HG03439 (cell line): ENCODE measurements around the gene NRDC.
A peak's percentile ranks its signal among the peaks of the same experiment; 100 is the strongest.

ENCODE experiments used
- ATAC-seq: cut with Tn5 transposase; IDR thresholded peaks from one replicate; pipeline ENCODE4 v1.9.1; 2021; ENCODE audit warnings: mild to moderate bottlenecking, moderate library complexity; ENCODE audit not compliant: unreplicated experiment

The NRDC gene, protein sequence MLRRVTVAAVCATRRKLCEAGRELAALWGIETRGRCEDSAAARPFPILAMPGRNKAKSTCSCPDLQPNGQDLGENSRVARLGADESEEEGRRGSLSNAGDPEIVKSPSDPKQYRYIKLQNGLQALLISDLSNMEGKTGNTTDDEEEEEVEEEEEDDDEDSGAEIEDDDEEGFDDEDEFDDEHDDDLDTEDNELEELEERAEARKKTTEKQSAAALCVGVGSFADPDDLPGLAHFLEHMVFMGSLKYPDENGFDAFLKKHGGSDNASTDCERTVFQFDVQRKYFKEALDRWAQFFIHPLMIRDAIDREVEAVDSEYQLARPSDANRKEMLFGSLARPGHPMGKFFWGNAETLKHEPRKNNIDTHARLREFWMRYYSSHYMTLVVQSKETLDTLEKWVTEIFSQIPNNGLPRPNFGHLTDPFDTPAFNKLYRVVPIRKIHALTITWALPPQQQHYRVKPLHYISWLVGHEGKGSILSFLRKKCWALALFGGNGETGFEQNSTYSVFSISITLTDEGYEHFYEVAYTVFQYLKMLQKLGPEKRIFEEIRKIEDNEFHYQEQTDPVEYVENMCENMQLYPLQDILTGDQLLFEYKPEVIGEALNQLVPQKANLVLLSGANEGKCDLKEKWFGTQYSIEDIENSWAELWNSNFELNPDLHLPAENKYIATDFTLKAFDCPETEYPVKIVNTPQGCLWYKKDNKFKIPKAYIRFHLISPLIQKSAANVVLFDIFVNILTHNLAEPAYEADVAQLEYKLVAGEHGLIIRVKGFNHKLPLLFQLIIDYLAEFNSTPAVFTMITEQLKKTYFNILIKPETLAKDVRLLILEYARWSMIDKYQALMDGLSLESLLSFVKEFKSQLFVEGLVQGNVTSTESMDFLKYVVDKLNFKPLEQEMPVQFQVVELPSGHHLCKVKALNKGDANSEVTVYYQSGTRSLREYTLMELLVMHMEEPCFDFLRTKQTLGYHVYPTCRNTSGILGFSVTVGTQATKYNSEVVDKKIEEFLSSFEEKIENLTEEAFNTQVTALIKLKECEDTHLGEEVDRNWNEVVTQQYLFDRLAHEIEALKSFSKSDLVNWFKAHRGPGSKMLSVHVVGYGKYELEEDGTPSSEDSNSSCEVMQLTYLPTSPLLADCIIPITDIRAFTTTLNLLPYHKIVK

DNA sequence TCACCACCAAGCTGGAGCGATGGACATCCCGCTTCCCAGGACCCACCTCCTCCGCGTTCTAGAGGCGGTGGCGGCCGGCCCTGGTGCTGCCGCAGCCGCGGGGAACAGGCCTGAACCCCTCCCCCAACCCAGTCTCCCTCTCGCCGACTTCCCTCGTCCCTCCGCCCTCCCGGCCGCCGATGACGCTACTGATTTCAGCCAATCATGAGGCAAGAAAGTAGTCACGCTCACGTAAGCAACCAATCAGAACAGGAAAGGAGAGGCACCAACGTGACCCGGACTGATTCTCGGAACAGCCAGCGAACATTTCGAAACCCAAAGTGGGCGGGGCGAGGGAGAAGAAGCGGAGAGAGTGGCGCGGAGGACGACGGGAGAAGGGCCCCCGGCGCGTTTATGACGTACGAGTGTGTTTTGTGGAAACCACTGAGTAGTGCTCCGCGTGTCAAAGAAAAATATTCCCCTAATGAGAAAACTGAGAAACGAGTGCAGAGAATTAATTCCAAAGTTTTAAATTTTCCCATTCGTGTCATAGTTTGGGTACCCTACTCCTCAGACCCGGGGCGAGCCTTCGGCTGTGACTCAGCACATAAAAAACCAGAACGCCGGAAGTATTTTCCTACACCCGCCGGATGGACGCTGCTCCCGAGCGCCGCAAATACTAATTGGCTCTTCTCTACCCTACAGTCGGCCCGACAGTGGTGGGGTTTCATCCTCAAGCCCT, at the start of gene NRDC:
Gene NRDC, minus strand, starts transcription at position 112 of the 721 bp plus-strand sequence. CDS start 112 bp downstream, outside the sequence.
- ATAC-seq, result peak; percentile 92

DNA sequence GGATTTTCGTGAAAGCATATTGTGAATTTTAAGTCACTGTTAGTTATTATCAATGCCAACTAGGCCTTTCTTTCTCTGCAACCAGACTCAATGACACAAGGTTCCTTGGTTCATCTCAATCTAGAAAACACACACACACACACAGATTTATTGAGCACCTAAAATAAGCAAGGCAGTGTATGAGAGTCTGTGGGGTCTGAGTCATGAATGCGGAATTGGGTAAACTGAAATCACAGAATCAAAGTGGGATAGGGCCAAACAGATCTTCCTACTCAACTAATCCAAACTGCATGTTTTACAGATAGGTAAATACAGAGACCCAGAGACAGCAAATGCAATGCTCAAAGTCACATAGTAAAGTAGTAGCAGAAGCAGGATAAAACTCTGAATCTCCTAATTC, 48.5 kb upstream of the NRDC start:
- no peak for ATAC-seq

DNA sequence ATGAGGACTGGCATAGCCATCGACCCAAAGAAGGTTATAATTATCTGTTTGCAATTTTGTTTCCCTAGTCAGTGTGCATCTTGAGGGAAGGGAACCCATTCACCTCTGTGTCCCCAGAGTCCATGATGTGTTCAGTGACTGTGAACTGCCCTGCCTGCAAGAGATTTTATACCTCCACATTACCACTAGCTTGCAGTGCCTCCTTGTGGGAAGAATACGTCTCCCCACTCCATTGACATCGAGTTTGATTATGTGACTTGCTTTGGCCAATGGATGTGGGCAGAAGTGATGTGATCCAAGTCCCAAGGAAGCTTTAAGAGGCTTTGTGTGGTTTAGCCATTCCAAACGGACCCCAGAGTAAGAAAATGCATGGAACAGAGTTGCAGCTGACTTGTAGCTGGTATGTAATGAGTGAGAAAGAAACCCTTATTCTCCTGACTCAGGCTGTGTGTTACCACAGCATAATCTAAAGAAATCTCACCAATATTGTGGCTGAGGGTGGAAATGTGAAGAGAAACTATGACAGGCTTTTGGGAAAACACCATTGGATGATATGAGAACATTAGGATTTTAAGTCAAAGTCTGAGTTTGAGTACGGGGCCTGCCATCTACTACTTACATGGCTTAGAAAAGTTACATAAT, 47.8 kb upstream of the NRDC start:
- no peak for ATAC-seq

DNA sequence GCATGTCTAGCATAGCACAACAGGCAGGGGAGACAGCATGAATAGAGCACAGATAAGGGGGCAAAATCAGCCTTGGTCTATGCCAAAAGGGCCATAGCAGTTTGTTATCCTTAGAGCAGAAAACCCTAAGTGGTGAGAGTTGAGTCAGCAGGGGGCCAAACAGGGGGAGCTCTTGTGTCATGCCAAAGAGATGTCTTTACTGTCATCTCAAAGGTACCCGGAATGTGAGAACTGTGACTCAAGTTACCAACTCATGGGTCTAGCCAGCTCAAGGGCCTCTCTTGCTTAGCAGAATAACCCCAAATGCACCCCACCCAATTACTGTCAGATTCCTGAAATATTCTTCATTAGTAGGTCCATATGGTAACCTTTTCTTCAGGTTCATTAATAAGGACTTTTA, 45.9 kb upstream of the NRDC start:
- no peak for ATAC-seq

DNA sequence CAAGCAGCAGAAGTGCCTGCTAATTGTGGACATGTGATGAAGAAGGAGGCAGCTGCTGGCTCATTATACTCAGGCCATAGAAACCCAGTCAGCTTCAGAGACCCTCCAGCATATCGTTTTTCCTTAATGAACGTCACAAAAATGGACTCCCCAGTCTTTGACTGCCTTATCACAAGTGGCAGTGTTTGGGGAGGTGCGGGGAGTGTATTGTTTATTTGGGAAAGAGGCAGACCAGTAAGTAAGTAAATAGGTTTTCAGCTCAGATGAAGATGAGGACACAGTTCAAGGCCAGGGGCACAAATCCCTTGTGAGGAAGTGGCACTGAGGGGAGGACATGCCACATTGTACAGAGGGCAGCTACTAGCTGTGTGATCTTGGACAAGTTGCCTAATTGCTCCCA, 43.5 kb upstream of the NRDC start:
- no peak for ATAC-seq

DNA sequence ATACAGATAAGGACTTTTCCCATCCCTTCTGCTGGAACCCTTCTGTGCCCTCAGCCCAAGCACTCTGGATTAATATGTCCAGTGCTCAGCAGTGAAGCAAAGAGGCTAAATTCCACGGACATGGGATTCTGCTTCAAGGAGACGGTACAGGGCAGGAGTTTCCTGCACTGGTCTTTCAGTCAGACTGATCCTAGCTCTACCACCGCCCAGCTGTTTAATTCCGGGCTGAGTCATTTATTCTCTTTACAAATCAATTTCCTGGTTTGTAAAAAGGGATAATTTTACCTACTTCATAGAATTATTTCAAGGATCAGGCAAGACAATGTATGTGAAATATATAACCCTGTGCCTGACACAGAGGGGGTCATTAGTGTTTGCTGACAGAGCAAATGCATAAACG, 41.6 kb upstream of the NRDC start:
- ATAC-seq, result no peak

DNA sequence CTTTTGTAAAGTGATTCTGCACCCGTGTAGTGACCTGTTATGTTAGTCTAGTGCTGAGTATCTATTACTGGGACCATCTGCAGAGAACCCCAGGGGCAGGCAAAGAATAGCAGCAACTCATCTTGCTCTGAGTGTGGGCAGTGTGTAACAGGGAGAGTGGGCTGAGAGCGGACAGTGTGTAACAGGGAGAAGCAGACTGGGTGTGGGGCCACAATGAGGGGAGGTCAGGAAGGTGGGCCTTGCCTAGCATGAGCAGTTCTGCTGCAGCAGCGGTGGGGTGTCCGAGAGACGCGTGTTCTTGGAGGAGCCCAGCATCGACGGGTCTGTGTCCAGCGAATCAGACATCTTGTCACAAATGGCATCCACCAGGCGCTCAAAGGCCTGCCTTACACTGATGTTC, 41.2 kb upstream of the NRDC start:
- no peak for ATAC-seq

DNA sequence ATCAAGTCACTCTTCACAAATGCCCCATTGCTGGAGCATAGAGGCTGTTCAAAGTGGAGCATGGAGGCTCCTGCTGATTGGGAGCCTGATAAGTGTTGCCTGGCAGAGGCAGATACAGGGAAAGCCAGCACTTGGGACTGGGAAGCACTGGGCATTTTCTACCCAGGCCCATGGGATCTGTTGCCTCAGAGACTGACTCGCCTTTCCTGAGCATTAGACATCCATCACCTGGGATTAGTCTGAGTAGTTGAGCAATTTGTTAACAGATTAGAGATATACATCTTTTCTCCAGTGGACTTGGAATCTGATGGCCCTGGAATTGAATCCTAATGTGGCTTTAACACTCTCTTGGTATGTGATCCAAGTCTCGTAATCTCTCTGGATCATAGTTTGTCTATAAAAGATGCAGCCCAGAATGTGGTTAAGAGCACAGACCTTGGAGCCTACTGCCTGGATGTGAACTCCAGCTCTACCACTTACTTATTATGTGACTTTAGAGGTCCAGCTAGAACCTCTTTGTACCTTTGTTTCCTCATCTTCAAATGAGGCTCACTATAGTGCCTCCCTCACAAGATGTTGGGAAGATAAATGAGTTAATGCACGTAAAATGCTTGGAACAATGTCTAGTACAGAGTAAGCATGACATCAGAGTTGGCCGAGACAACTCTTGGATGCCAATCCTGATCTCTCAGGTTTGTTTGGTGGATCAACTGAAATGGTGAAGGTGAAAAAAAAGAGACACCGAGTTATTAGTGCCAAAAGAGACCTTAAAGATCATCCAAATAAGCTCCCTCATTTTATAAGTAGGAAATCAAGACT, 38.3 kb upstream of the NRDC start:
- ATAC-seq, result no peak

DNA sequence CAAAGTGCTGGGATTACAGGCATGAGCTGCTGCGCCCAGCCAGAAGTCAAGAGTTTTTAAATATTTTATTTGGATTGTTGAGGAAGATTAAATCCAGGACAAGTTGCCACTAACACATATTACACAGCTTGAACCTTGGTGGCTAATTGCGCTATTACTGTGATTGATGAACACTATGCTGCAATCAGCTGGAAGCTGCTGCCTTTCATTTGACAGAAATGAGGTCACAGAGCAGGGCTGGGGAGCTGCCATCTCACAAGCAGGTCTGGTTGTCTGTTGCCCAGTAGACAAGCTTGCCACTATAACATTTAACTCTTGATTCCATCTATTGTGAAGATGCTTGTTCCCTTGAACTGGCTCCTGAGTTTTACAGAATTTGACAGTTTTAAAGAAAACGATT, 37.4 kb upstream of the NRDC start:
- ATAC-seq, result no peak

DNA sequence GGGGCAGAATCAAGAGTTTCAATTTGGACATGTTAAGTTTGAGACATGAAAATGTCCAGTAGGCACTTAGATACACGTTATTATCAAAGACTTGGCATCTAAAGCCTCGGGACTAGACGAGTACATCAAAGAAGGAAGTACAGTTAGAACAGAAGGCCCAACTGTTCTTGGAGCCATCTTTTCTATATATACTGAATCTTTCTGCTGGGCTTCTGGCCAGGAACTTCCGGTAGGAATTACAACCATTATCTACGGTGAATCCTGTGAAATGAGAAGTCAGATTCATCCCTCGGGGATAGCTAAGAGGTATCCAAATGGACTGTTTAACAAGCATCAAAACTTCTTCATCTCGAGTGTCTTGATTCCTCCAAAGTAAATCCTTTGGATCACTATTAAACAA, 34.4 kb upstream of the NRDC start:
- no peak for ATAC-seq

DNA sequence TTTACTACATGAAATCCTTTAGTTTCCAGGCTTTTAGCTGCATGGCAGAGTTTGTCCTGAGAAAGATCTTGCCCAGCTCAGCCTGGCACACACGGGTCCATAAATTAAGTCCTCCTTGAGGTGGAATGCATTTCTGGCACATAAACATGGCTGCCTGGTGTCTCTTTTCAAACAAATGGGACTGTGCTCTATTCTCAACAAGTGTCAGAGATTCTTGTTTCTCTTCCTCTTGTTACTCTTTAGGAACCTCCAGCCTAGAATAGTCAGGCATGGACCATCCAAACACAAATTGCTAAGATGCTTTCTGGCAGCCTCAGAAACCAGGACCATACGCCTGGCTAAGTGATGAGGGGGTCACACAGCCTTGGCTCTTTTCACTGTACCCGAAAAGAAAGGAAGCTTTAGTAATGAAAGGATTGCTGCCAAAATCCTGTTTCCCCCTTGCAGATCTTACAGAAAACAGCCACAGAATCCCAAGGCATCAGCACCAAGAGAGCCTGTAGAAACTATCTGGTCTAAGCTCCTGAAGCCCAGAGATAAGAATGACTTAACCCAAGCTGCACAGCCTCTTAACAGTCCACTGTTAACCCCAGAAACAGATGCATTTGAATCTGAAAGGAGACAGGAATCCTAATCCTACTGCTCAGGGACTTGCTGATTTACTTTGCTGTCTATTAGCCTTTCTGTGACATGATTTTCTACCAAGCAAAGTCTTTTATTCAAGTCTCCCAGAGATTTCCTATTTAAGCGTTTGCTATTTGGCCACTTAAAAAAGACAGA, 31.9 kb upstream of the NRDC start:
- no peak for ATAC-seq

DNA sequence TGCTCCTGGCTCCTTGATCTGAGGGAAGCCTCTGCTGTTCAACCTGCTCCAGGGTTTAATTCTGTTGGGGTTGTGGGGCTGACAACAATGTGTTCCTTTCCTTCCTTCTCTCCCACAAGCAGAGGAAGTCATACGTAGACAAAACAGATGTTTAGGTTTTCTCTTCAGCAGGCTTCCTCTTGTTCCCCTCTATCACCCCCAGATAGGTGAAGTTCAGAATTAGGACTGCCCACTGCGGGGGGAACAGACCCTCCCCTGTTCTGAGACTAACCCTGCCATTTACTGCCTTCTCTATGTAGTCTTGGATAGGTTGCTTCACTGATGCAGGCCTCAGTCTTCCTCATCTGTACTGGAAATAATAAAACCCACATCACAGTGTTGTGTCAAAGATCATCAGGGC, 30.0 kb upstream of the NRDC start:
- ATAC-seq, result no peak

DNA sequence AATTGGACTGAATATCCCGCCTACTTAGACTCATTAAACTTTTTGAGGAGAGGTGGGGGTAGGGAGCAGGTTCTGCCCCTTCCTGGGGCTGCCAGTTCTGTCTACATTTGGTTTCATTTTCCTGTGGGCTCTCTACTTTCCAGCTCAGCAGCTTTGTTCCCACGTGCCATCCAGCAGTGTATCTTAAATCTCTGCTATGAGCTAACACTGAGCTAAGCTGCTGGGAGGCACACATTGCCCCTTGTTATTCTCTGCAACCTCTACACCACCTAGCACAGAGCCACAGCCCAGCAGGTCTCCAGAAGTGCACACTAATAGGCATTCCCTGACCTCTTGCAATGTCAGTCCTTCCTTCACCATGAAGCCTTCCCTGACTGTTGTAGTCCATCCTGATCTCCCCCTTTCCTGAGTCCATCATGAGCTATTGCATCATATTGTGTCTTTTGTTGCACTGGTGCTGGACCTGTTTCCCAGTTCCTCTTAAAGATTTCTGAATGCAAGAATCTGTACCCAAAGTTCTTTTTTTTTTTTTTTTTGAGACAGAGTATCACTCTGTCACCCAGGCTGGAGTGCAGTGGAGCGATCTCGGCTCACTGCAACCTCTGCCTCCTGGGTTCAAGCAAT, 28.7 kb upstream of the NRDC start:
- no peak for ATAC-seq

DNA sequence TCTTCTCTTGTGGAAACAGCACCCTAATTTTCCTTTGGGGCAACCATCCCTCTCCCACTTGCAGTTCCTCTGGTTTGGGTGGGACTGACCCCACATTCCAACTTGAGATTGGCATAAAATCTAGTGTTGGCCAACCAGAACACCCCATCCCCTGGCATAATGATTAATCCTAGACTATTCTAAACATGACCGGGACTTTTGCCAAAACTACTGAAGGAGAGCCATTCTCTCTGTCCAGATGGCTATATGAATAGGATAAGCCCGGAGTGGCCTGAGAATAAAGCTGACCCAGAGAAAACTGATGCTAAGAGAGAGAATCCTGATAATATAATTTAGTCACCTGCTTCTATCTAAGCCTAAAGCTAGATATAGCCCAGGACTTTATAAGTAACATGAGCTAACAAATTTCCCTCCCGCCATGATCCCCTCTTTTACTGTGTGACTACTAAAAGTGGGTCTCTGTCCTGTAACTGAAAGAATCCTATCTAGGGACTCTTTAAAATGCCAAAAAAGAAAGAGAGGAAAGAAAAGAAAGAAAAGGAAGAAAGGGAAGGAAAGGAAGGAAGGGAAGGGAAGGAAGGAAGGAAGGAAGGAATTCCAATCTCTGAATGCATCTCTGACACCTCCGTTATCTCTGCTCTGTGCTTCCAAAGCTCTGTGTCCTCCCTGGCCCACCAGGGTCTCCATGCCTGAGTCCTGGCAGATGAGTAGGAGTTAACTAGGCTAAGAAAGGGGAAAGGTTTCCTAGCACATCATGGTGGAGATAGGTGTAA, 28.0 kb upstream of the NRDC start:
- no peak for ATAC-seq

DNA sequence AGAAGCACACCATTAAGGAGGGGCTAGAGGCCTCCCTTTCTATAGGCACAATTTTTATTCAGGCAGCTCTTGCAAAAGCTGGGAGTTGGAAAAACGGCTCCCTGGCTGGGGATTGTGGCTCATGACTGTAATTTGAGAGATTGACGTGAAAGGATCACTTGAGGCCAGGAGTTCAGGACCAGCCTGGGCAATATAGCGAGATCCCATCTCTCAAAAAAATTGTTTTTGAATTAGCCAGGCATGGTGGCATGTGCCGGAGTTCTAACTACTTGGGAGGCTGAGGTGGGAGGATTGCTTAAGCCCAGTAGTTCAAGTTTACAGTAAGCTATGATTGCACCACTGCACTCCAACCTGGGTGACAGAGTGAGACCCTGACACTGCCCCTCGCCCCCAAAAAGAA, 23.9 kb upstream of the NRDC start:
- no peak for ATAC-seq

DNA sequence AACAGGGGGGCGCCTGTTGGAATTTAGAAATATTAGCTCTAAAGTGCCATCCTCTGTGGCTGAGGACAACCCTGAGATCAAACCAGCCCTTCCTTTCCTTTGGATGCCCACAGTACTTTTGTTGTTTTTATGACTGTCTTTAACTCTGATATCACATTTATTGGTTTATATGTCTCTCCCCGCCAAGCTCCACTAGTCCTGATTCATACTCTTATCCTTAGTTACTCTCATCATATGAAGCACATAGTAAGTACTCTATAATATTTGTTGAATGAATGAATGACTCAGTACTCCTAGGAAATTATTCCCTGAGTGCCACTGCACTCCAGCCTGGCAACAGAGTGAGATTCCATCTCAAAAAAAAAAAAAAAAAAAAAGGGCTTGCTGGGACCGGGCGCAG, 22.6 kb upstream of the NRDC start:
- ATAC-seq, result no peak

DNA sequence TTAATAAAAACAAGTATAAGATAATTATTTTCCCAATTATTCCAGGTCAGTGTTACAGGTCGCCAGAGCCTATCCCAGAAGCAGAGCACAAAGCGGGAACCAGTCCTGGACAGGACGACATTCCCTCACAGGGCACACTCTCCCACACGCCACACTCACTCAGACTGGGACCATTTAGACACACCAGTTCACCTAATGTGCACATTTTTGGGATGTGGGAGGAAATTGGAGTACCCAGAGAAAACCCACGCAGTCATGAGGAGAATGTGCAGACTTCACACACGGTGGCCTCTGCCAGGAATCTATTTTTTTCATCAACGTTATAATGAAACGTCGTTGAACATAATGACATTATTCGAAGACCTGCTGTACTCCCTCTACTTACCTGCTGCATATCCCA, 20.5 kb upstream of the NRDC start:
- ATAC-seq, result no peak
